Measurements from ENCODE around the gene AOPEP.

- TF ChIP-seq NCOR1 (IDR thresholded peaks at IDR 0.05): no peak
- no peak for TF ChIP-seq TSHZ1 (CRISPR knock-in tag; IDR thresholded peaks at IDR 0.05)
- TF ChIP-seq TGIF2 (CRISPR knock-in tag; IDR thresholded peaks at IDR 0.05): no peak
- no peak for TF ChIP-seq HCFC1 (IDR thresholded peaks at IDR 0.05; ENCODE audit: low read depth, low read length)
- TF ChIP-seq NRF1 (conservative IDR thresholded peaks at IDR 0.05 in 1 of 2, IDR thresholded peaks at IDR 0.05 in 1 of 2): no peak
- no peak for TF ChIP-seq ZBTB33 (CRISPR knock-in tag; IDR thresholded peaks at IDR 0.05)
- TF ChIP-seq IRF9 (tag; IDR thresholded peaks at IDR 0.05): no peak
- TF ChIP-seq CHD4 (IDR thresholded peaks at IDR 0.05; ENCODE audit: insufficient read depth, insufficient replicate concordance, low read depth, low read length, poor library complexity, severe bottlenecking): no peak
These were observed 283.0 kb downstream of the AOPEP start for GRCh38 chr9:95009459-95009858.

Data from K562 (cell line).